Thyroid gland (tissue), 4 donors: ENCODE results near the gene ERFL.

Source experiments
- CTCF ChIP-seq, 6 experiments: fragments of 200-600 bp in 3 of 6; fragments of 450-650 bp in 3 of 6; sonication (generic) in 3 of 6; IDR thresholded peaks; one replicate each; pipeline ENCODE4 v1.5.1; 2016 to 2019; ENCODE audit warnings: antibody characterized with exemption in 6 of 6, mild to moderate bottlenecking in 2 of 6, inconsistent platforms in 1 of 6, moderate library complexity in 1 of 6
- POLR2A ChIP-seq, 2 donors: fragments of 450-650 bp; IDR thresholded peaks; one replicate each; pipeline ENCODE4 v1.6.1; 2017; ENCODE audit warnings: antibody characterized with exemption in 2 of 2, mild to moderate bottlenecking in 2 of 2, moderate library complexity in 1 of 2

GRCh38 chr19:41934849-41935374 is 6.7 kb upstream of the ERFL start:
- TF ChIP-seq CTCF (IDR thresholded peaks at IDR 0.05): peak; percentile 58 to 84 (median 60)
- no peak for TF ChIP-seq POLR2A (IDR thresholded peaks at IDR 0.05)
